Measurements from ENCODE around the gene CDCA3. TPM values are rescaled to one million over a fixed set of nuclear protein-coding genes. Genes with fewer than 3 reads are reported as not detected.
"Not testable (repeated sequence)": the region's sequence is repeated elsewhere in the genome, so short reads cannot be mapped to it uniquely, and the experiment has no call there.

CDCA3 gene
- total RNA-seq, 2 experiments from 2014 or later = 87.8 to 99.7 TPM

GRCh38 chr12:6888794-6889193 lies 37.7 kb upstream of the CDCA3 start:
- DNase-seq; H3K27me3 Mint-ChIP-seq; H3K9me3 Mint-ChIP-seq (ENCODE audit: low read depth); intact Hi-C loops (cut with DNase I, micrococcal nuclease); H3K36me3 Mint-ChIP-seq (ENCODE audit: low read depth); ATAC-seq; CTCF ChIA-PET; H3K27ac Mint-ChIP-seq; POLR2A ChIA-PET; H3K4me3 Mint-ChIP-seq: not testable (repeated sequence)
- peaks cover 12% of the 10 kb centered on the region for H3K4me1 Mint-ChIP-seq

- DNase-seq (no peak), ATAC-seq (no peak)
- CTCF ChIA-PET = interaction anchor here (0.6 kb wide), 1 partner anchor 37 kb away, joined by 3 read pairs; no protein-coding TSS in a partner anchor
- POLR2A ChIA-PET = no interaction called here
- Mint-ChIP-seq H3K4me3 (no peak overlapping the region), H3K36me3 (ENCODE audit: low read depth) (peaks cover 8% of the 10 kb centered on the region), H3K9me3 (ENCODE audit: low read depth) (no peaks in the 10 kb centered on the region), H3K27ac (no peak overlapping the region), H3K27me3 (no peaks in the 10 kb centered on the region), H3K4me1 (peaks cover 12% of the 10 kb centered on the region)
- intact Hi-C loops (cut with DNase I, micrococcal nuclease) = no loop called here
Observed at GRCh38 chr12:6888360-6888759, 37.3 kb upstream of the CDCA3 start.

- H3K36me3 Mint-ChIP-seq (ENCODE audit: low read depth) = peaks cover 8% of the 10 kb centered on the region
- ChIA-PET POLR2A (interaction anchor here (0.7 kb wide), 1 partner anchor 27 kb away, joined by 7 read pairs; no protein-coding TSS in a partner anchor), CTCF (interaction anchor here (0.6 to 1.0 kb wide), 3 partner anchors 18 to 38 kb away, joined by 3 read pairs; no protein-coding TSS in a partner anchor)
- H3K4me3 Mint-ChIP-seq = no peak overlapping the region
- no peaks in the 10 kb centered on the region for H3K9me3 Mint-ChIP-seq (ENCODE audit: low read depth)
- DNase-seq = no peak
- peaks cover 9% of the 10 kb centered on the region for H3K4me1 Mint-ChIP-seq
- ATAC-seq = no peak
- H3K27me3 Mint-ChIP-seq = no peaks in the 10 kb centered on the region
- no peak overlapping the region for H3K27ac Mint-ChIP-seq
- intact Hi-C loops (cut with DNase I, micrococcal nuclease) = no loop called here
Observed at GRCh38 chr12:6887460-6887859, 36.4 kb upstream of the CDCA3 start.

GRCh38 chr12:6886206-6886999 lies 35.3 kb upstream of the CDCA3 start:
- CTCF ChIA-PET, H3K27ac Mint-ChIP-seq: not testable (repeated sequence)

GRCh38 chr12:6884539-6884938 lies 33.5 kb upstream of the CDCA3 start:
- POLR2A ChIA-PET = no interaction called here
- H3K4me3 Mint-ChIP-seq = no peak overlapping the region
- DNase-seq (no peak), ATAC-seq (no peak)
- CTCF ChIA-PET = interaction anchor here (1.4 kb wide), 1 partner anchor 11 kb away, joined by 6 read pairs; no protein-coding TSS in a partner anchor
- no peaks in the 10 kb centered on the region for H3K4me1 Mint-ChIP-seq
- intact Hi-C loops (cut with DNase I, micrococcal nuclease) = no loop called here
- H3K9me3 Mint-ChIP-seq (ENCODE audit: low read depth) = no peaks in the 10 kb centered on the region
- H3K27me3 Mint-ChIP-seq = no peaks in the 10 kb centered on the region
- H3K36me3 Mint-ChIP-seq (ENCODE audit: low read depth) = peaks cover 3% of the 10 kb centered on the region
- H3K27ac Mint-ChIP-seq = no peak overlapping the region

More at GRCh38 chr12:6886206-6886999, 35.3 kb upstream of the CDCA3 start:
- intact Hi-C loops (cut with DNase I, micrococcal nuclease); H3K36me3 Mint-ChIP-seq (ENCODE audit: low read depth); H3K4me1 Mint-ChIP-seq; H3K27me3 Mint-ChIP-seq; H3K9me3 Mint-ChIP-seq (ENCODE audit: low read depth); DNase-seq; ATAC-seq; H3K4me3 Mint-ChIP-seq; POLR2A ChIA-PET: not testable (repeated sequence)

GRCh38 chr12:6883683-6884082 lies 32.6 kb upstream of the CDCA3 start:
- no peak overlapping the region for H3K4me3 Mint-ChIP-seq
- no peaks in the 10 kb centered on the region for H3K27me3 Mint-ChIP-seq
- ChIA-PET CTCF (no interaction called here), POLR2A (no interaction called here)
- intact Hi-C loops (cut with DNase I, micrococcal nuclease) = no loop called here
- H3K27ac Mint-ChIP-seq = no peak overlapping the region
- ATAC-seq = no peak
- H3K9me3 Mint-ChIP-seq (ENCODE audit: low read depth) = no peaks in the 10 kb centered on the region
- peaks cover 3% of the 10 kb centered on the region for H3K36me3 Mint-ChIP-seq (ENCODE audit: low read depth)
- H3K4me1 Mint-ChIP-seq = no peaks in the 10 kb centered on the region
- DNase-seq = no peak

- Mint-ChIP-seq H3K36me3 (ENCODE audit: low read depth) (peaks cover 3% of the 10 kb centered on the region), H3K4me3 (no peak overlapping the region), H3K27ac (no peak overlapping the region), H3K4me1 (no peaks in the 10 kb centered on the region), H3K27me3 (no peaks in the 10 kb centered on the region), H3K9me3 (ENCODE audit: low read depth) (no peaks in the 10 kb centered on the region)
- ATAC-seq (no peak), DNase-seq (no peak)
- intact Hi-C loops (cut with DNase I, micrococcal nuclease) = no loop called here
- ChIA-PET CTCF (interaction anchor here (2.0 to 2.4 kb wide), 2 partner anchors 8 to 10 kb away, joined by 9 to 17 read pairs; partner anchors contain the start of gene SPSB2), POLR2A (no interaction called here)
Observed at GRCh38 chr12:6883252-6883651, 32.2 kb upstream of the CDCA3 start.

- peaks cover 13% of the 10 kb centered on the region for H3K36me3 Mint-ChIP-seq (ENCODE audit: low read depth)
- H3K4me3 Mint-ChIP-seq; H3K27ac Mint-ChIP-seq; intact Hi-C loops (cut with DNase I, micrococcal nuclease); H3K9me3 Mint-ChIP-seq (ENCODE audit: low read depth); ATAC-seq; H3K27me3 Mint-ChIP-seq; DNase-seq; H3K4me1 Mint-ChIP-seq: not testable (repeated sequence)
- CTCF ChIA-PET = interaction anchor here (0.6 to 2.8 kb wide), 2 partner anchors 10 to 11 kb away, joined by 4 to 8 read pairs; no protein-coding TSS in a partner anchor
- POLR2A ChIA-PET = interaction anchor here (0.6 to 1.0 kb wide), 4 partner anchors 11 to 545 kb away, joined by 3 read pairs; partner anchors contain the start of gene USP5
Observed at GRCh38 chr12:6879824-6880223, 28.7 kb upstream of the CDCA3 start.

GRCh38 chr12:6874015-6874368 lies 22.9 kb upstream of the CDCA3 start:
- Mint-ChIP-seq H3K27ac (peak overlapping the region; percentile 86), H3K4me1 (peaks cover 44% of the 10 kb centered on the region), H3K4me3 (peak overlapping the region; percentile 93), H3K36me3 (ENCODE audit: low read depth) (peaks cover 55% of the 10 kb centered on the region)
- H3K27me3 Mint-ChIP-seq; POLR2A ChIA-PET; ATAC-seq; DNase-seq; H3K9me3 Mint-ChIP-seq (ENCODE audit: low read depth): not testable (repeated sequence)
- intact Hi-C loops (cut with DNase I, micrococcal nuclease) = loop anchor here in 1 of 2 experiments (5.0 kb wide), 2 partner anchors 63 to 88 kb away; no protein-coding TSS in a partner anchor
- CTCF ChIA-PET = interaction anchor here (0.8 to 2.9 kb wide), 5 partner anchors 8 to 163 kb away, joined by 3 to 38 read pairs (median 6); no protein-coding TSS in a partner anchor

- ChIA-PET POLR2A (interaction anchor here (0.5 to 2.9 kb wide), 14 partner anchors 8 to 380 kb away, joined by 3 to 31 read pairs (median 5); partner anchors contain the start of genes C12orf57, C1RL, CDCA3 and LRRC23), CTCF (interaction anchor here (0.6 to 3.2 kb wide), 37 partner anchors 9 to 432 kb away, joined by 3 to 51 read pairs (median 4); partner anchors contain the start of genes C12orf57, CDCA3, COPS7A and GNB3)
Observed at GRCh38 chr12:6873094-6874014, 22.3 kb upstream of the CDCA3 start, which contains the start of gene SPSB2. Gene SPSB2, minus strand, starts transcription at chr12:6873303. Its CDS starts 402 bp downstream, at chr12:6872901.

More at GRCh38 chr12:6873094-6874014, 22.3 kb upstream of the CDCA3 start, which contains the start of gene SPSB2:
- Mint-ChIP-seq H3K36me3 (ENCODE audit: low read depth) (peaks cover 62% of the 10 kb centered on the region), H3K27ac (peak within 1 kb of the TSS; percentile 86), H3K4me1 (peaks cover 50% of the 10 kb centered on the region), H3K27me3 (no peaks in the 10 kb centered on the region), H3K4me3 (peak within 1 kb of the TSS; percentile 93), H3K9me3 (ENCODE audit: low read depth) (no peaks in the 10 kb centered on the region)
- DNase-seq (peak; percentile 100), ATAC-seq (peak; percentile 74)
- intact Hi-C loops (cut with DNase I, micrococcal nuclease) = loop anchor here (1.0 to 5.0 kb wide), 14 partner anchors 18 to 235 kb away; partner anchors contain the start of genes ENO2 (in 2 of the 2), C1RL (in 1 of the 2), CDCA3 (in 1 of the 2) and EMG1 (in 1 of the 2)

Data from activated CD4-positive, alpha-beta T cell treated with anti-CD3 and anti-CD28 coated beads for 36 hours (primary cell).